NCI-H1105 treated with DMSO at 0.1 percent for 48 hours (cell line): ENCODE results near the gene OPRD1.

ENCODE experiments used
- DNase-seq: peaks from one replicate; lab custom pipeline; 2025; lab: John Stamatoyannopoulos, UW

Gene OPRD1

DNA sequence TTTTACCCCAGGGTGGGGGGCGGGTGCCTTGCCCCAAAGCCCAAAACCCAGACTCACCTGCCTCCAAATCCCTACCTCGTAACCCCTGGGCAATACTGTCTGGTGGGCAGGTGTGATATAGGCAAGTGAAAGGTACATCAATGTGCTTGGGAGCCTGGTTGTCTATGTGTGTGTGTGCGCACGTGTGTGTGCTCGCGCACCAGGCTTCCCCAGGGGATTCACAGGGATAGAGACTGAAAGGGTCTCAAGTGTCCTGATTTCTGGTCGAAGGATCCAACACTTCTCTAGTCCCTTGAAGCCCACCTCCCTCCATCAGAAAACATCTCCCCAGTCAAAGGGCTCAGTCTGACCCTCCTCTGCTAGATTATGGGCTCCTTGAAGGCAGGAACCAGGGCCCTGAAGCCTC lies 73.5 kb downstream of the OPRD1 start:
- DNase-seq, result no peak

DNA sequence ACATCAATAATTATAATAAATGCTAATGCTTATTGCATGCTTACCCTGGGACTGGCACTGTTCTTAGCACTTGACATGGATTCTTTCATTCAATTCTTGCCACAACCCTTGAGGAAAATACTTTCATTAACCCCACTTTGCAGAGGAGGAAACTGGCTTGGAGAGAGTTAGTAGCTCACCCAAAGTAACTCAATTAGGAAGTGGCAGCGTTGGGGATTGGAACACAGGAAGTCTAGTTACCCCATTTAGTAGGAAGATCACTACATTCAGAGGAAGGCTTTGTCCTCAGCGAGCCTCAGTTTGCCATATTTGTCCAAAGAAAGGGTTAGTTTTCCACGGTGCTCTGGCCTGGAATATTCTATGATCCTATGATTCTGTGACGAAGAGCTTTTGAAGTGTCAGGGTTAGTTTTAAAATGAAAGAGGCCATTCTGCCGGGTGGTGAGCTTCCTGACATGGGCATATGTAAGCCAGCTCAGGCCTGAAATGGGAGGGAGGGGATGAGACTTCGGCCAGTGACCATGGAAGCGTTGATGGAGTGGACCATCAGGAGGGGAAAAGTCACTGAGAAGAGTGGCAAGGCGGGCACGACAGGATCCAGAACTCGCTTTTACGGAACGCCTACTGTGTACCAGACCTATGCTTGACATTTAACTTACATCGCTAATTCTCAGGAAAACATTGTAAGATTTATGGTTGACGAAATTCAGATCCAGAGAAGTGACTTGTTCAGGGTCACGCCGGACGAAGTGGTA lies 74.2 kb downstream of the OPRD1 start:
- no peak for DNase-seq

DNA sequence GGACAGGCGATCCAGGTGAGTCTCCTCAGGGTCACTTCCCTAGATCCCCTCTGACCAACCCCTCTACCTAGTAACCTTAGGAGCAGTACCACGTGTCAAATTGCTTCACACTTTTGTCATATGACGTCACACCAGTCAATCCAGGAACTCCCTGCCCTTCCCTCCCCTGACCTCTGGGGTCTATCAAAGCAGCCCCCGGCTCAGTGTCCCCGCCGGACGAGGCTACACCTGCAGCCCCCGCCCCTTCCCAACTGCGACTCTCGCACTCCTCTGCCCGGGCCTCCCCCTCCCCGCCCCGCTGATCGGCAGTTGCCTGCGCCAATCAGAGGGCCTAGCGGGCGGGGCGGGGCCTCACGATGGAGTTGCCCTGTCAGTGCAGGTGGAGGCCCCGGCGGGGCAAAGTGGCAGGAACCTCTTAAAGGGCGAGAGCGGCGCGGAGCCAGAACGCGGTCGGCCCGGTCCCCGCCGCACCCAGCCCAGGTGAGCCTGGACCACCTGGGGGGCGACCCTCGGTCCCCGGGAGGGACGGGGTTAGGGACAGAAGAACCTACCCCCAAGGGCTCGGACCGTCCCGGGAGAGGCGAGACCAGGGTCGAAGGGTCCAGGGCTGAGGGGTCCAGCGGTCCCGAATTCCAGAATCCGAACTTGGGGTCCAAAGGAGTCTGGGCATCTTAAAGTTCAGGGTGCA lies 74.9 kb downstream of the OPRD1 start:
- DNase-seq, result peak; percentile 62

DNA sequence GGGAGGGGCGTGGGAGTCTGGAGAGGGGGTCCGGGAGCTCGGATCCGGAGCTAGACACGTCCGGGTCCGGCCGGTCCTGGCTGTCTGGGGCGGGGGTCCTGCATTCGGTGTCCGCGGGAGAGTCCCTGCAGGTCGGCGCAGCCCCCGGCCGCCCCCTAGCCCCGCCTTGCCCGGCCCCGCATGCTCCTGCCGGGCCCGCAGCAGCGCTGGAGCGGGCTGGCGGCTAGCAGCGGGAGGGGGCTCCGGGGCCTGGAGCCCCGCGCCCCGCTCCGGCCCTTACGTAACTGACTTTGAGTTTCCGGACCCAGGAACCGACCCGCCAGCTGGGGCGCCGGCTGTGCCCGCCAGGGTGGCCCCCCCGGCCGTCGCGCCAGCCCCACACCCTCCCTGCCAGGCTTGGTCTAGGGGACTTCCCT lies 75.5 kb downstream of the OPRD1 start:
- DNase-seq, result no peak

DNA sequence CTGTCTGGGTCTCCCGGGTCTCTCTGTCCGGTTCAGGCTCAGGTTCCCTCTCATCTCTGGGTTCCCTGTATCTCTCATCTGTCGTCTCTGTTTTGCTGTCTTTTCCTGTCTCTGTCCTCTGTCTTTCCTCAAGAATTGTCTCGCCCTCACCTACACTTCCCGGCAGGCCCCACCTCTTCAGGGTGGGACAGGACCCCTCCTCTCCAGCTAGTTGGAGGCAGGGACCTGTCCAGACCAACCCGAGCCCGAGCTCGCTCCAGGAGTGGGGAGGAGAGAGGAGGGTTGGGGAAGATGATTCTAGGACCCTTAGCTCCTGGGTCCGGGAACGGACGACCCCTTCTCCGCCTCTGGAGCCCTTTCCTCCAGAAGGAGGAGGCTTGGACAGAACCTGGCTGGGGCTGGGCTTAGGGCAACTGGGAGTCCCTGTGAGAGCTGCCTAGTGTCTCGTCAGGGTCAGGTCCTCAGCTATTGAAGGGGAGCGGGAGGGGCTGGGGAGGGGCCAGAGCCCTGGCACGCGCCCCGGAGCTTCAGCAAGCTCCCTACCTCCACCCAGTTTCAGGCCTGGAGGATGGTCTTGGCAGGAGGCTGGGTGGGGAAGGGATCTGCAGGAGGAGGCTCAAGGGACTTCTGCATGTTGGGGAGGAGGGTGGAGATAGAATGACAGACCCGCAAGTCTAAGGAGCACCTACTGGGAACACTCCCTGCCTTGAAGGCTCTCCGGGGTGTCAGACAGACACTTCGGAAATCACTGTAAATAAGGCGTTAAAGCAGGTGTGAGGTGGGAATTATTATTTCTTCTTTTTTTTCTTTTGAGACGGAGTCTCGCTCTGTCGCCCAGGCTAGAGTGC lies 76.1 kb downstream of the OPRD1 start:
- no peak for DNase-seq

DNA sequence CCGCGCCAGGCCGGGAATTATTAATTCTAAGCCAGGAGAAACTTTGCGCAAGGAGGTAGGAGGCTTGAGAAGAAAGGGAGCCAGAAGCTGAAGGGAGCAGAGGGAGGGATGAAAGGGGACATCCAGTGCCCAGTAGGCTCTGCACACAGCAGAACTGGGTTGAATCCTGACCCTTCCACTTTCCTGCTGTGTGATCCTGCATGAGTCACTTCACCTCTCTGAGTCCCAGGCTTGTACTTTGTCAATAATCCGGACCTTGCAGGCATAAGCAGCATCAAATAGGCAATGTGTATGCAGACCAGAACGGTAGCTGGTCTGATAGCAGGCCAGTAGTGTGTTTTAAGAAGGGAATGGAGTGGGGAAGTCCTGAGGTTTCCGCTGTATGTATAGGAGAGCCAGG lies 76.9 kb downstream of the OPRD1 start:
- DNase-seq, result no peak

DNA sequence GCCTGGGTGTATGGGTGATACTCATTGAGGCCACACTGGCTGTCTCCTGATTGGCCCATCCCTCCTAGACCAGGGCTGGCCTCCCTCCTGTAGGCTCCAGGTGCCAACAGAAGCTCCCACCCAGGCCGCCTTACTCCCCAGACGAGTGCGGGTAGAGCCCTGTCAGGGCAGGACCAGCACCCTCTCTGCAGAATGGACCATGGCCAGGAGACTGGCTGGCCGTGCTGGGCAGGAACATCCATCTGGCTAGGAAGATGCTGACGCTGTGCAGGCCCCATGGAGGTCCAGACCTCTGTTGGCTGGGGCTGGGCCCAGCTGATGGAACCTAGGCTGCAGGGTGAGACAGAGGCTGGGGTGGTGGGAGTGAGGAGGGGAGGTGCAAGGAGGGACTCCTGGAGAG lies 77.4 kb downstream of the OPRD1 start:
- DNase-seq, result no peak

DNA sequence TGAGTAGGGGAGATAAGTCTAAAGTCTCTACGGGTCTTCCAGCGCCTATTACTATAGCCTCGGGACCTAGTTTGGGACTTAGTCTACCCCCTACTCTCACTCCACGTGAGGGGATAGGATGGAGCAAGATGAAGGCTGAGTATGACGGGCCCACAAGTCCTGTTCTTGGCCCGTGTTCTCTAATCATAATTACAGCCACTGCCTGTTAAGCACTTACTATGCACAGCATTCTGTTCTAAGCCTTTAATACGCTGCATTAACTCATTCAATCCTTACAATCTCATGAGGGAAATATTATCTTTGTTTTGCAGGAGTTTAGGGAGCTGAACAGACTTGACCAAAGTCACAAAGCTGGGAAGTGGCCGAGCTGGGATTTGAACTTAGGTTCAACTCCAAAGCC lies 78.5 kb downstream of the OPRD1 start:
- no peak for DNase-seq

DNA sequence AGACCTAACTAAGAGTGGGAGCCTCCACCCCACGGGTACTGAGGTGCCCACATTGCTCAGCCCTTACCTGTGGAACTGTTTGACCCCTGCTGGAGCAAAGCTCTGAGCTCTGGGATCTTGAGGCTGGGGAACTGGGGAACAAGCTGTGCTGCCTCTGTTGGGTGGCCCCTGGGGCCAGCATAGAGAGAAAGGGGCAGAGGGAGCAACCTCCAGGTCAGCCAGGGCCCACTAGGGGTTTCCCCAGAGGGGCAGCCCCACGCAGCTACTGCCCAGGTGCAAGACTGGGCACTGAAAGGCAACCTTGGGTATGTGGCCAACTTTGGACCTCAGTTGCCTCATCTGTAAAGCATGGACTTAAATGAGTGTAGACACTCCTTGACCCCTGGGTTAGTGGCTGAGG lies 78.9 kb downstream of the OPRD1 start:
- no peak for DNase-seq

DNA sequence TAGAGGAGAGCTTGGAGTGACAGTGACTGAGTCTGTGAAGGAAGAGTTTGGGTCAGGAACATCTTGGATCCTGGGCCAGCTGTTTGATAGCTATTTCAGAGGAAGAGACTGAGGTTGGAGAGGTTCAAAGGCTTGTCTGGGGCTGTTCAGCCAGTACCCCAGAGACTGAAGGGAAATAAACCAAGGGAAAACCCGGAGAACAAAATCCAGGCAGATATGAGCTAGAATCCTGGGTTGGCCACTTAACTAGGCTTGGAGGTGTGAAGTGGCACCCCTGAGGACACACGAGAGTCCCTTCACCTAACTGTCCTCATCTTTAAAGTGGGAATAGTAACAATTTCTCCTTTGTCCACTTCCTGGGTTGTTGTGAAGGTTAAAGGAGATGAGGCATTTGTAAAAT lies 79.3 kb downstream of the OPRD1 start:
- DNase-seq, result no peak

DNA sequence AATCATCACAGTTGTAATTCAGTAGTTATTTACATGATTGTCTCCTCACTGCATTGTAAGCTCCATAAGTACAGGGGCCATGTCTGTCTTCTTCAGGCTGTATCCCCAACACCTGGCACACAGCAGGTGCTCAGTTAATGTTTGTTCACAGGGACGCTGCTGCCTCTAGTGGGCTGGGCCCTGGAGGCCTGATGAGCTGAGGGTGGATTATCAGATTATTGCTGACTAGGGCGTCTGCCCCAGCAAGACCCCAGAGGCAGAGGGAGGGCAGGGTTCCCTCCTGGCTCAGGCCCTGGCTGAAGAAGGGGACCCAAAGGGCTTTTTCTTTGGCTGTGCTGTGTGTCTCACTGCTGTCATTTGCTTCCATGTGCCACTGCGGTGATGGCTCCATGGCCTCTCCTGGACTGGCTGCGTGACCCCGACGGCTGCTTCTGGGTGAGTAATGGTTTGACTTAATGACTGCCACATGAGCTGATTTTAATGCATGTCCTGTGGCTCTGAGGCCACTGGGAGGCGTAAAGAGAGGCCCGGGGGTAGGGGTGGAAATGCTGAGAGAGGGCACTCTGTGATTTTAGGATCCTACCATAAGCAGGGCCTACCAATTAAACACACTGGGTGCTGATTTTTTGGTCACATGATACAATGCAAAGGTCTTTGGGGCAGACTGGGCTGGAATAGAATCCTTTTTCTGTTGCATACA lies 81.6 kb downstream of the OPRD1 start:
- no peak for DNase-seq

DNA sequence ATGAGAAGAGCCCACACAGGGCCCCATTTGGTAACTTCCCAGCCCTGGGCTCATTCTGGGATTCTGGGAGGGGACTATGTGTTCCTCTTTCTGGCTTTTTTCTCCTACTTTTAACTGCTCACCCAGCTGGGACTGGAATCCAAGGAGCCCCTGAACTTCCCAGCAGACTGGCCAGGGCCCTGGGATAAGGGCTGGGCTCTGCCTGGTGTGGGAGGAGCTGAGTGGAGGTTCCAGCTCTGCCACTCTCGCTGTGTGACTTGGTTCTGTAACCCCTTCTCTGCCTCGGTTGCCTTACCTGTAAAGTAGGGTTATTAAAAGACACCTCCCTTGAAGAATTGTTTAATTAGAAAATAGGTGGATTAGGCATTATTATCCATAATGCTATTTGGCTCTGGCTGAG lies 82.8 kb downstream of the OPRD1 start:
- DNase-seq, result no peak

DNA sequence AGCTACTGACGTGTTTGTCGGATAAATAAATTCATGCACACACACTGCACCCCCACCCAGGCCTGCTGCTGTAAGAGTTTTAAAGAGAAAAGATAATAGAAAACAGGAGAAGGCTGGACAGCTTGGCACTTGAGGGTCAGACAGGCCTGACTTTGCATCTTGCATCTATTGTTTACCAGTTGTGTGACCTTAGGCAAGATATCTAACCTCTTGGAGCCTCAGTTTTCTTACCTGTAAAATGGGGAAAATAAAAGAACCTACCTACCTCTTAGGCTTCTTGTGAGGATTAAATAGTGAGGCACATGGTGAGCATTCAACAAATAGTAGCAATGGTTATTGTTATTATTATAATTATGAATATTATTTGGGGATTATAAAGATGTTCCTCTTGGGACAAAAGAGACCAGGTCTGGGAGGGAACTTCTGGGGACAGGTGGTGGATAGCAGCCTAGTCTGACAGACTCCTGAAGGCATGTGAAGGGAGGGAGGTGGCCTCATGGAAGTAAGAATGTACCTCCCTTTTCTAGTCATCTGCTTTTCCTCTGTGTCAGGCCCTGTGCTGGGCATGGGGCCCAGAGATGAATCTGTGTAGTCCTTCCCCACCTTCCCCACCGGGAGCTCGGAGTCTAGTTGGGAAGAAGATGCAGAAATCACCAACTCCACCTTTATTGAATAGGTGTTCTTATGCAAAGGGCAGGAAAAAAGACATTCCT lies 84.1 kb downstream of the OPRD1 start:
- DNase-seq, result no peak

DNA sequence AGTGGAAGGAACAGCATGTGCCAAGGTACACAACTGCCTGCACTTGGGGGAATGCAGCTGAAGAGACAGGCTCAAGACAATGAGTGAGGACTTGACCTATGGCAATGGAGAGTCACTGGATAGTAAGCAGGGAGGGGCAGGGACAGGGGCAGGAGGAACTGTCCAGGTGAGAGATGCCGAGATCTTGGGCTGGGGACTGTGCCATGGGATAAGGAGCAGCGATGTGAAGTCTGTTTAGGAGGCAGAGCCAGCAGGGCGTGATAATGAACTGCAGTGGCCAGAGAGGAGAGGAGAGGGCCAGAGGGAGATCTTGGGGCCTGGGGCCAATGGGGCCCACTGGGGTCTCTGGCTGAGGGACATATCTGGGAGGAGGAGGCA lies 84.6 kb downstream of the OPRD1 start:
- DNase-seq, result no peak

DNA sequence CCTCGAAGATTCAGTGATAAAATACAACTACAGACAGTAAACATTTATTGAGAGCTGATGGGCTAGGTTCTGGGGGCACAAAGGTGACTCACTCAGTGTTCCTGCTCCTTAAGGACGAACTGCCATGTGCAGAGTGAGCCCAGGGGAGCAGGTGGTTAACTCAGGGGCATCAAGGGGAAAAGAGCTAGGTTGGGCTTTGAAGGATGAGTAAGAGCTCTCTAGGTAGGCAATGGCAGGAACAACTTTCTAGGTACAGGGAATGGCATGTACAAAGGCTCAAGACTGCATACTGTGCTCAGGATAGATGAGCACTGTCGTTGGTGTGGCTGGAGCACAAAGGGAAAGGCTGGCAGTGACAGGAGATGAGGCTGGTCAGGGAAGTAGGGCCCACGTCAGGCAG lies 85.8 kb downstream of the OPRD1 start:
- no peak for DNase-seq

DNA sequence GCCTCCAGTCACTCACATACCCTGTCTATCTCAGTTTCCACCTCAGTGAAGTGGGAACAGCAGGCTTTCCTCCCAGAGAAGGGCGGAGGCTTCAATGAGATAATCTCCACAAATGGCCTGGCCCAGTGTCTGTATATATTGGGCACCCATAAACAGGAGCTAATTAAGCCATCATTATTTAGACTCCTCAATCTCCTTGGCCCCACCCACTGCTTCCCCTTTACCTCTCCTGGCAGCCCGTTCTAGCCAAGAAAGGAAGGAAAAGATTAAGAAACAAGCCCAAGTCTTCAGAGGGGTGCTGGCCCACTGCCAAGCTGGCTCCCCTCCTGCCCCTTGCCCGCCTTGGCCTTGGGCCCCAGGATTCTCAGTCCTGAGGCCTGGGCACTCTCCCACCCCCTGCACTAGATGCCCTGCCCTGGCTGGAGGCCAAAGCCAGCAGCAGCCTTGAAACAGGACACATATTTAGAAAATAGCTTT lies 86.5 kb downstream of the OPRD1 start:
- peak; percentile 23 for DNase-seq

DNA sequence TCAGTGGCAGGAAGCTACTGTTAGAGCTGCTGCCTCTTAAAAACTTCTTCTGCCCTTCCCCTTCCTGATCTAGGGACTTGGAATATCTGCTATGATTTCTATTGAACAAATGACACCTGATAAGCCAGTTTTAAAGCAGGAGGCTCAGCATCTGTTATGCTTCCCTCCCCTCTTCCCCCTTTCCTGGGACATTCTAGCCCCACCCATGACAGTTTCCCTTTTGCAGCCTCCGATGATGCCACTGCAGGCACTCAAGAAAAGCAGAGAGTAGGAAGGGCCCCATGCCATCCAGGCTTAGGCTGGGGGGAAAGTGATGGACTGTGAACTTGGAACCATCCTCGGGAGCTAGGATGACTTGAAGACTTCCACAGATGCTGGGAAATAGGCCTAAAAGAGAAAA lies 87.3 kb downstream of the OPRD1 start:
- no peak for DNase-seq

DNA sequence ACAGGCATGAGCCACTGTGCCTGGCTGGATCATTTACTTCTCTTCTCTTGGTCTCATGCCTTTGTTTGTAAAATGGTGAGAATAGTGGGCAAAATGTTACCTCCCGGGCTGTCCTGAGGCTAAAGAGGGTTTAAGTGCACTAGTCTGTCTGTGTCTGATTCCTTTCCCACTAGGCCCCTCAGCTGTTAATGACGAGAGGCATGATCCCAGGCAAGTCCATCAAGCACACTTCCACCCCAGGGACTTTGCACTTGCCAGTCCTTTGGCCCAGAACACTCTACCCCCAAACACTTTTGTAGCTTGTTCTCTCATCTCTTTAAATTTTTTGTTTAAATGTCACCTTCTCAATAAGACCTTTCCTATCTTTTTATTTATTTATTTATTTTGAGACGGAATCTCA lies 88.6 kb downstream of the OPRD1 start:
- no peak for DNase-seq

DNA sequence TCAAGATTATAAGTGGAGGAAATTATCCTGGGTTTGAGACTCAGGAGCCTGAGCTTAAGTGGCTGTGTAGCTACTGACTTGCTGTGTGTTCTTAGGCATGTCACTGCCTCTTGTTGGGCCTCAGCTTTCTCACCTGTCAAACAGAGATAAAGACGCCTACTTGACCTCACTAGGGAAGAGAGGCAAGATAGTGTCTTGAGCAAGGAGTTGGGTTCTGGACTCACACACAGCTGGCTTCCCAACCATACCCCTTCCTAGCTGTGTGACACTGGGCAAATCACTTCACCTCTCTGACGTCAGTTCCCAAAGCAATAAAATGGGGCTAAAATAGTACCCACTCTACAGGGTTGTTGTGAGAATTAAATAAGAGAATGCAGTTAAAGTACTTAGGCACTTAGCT lies 90.8 kb downstream of the OPRD1 start:
- no peak for DNase-seq

DNA sequence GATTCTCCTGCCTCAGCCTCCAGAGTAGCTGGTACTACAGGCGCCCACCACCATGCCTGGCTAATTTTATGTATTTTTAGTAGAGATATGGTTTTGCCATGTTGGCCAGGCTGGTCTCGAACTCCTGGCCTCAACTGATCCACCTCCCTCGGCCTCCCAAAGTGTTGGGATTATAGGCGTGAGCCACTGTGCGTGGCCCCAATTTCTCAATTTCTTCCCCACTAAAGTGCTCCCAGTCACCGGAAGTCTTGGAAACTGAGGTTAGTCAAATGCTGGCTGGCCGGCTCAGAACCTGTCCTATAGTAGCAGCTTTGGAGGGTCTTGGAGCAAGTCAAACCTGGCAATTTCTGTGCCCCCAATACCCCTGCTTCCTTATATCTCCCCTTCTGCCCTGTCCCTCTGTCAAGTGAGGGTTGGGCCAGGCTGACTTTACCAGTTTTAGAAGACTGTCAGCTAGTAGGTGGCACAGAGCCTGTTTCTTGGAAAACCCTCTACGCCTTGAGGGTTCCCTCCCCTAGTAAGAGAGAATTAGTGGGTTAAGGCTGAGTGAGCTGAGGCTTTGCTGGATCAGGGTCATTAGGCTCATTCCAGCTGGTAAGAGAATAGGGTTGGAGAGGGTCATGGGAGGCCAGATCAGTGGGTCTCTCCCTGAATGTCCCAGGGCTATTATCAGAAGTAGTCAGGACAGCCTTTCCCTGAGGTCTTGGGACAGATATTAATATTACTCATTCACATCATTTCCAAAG lies 94.1 kb downstream of the OPRD1 start:
- no peak for DNase-seq

DNA sequence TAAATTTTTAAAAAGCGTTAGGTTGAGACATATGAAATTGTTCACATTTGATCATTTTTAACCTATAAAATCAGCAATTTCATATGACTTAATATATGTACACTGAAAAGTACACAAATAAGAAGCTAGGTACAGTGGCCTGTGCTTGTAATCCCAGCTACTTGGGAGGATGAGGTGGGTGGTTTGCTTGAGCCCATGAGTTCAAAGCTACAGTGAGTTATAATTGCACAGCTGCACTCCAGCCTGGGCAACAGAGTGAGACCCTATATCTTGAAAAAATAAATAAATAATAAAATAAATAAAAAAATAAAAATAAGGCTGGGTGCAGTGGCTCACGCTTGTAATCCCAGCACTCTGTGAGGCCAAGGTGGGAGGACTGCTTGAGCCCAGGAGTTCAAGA lies 97.2 kb downstream of the OPRD1 start:
- no peak for DNase-seq
